Peyer's patch (tissue), 4 donors: ENCODE results near the gene DNAJB8. TPM values are rescaled to one million over a fixed set of nuclear protein-coding genes. Genes with fewer than 3 reads are reported as not detected.
A peak's percentile ranks its signal among the peaks of the same experiment; 100 is the strongest.

Experiments used
- DNase-seq, 3 donors: peaks; one replicate each; pipeline ENCODE4 v3.0.0-alpha.2; 2017 to 2019
- H3K27ac ChIP-seq, 4 donors: fragments of 200-600 bp; sonication (generic); one replicate each; pipeline ENCODE4 v1.5.1; 2016 to 2019
- H3K27me3 ChIP-seq, 2 donors: fragments of 200-600 bp; sonication (generic); one replicate each; pipeline ENCODE4 v1.5.1; 2019
- H3K36me3 ChIP-seq, 3 donors: fragments of 200-600 bp; sonication (generic); one replicate each; pipeline ENCODE4 v1.5.1; 2016 to 2019
- H3K4me1 ChIP-seq, 4 donors: fragments of 200-600 bp; sonication (generic); one replicate each; pipeline ENCODE4 v1.5.1; 2016 to 2019
- H3K4me3 ChIP-seq, 4 donors: fragments of 200-600 bp; sonication (generic); 1 replicate in 3 of 4; 2 replicates in 1 of 4; pipeline ENCODE4 v1.5.1; 2016 to 2019; ENCODE audit warnings: mild to moderate bottlenecking in 1 of 4
- H3K9me3 ChIP-seq, 4 donors: fragments of 200-600 bp; sonication (generic); one replicate each; pipeline ENCODE4 v1.5.1; 2016 to 2019; ENCODE audit warnings: mild to moderate bottlenecking in 1 of 4
- CTCF ChIP-seq, 6 experiments: fragments of 450-650 bp in 4 of 6; fragments of 200-600 bp in 2 of 6; sonication (generic) in 1 of 6; IDR thresholded peaks; one replicate each; pipeline ENCODE4 v1.5.1; 2017 to 2019; ENCODE audit warnings: antibody characterized with exemption in 6 of 6, mild to moderate bottlenecking in 3 of 6, moderate library complexity in 1 of 6
- POLR2A ChIP-seq, 2 donors: fragments of 450-650 bp; IDR thresholded peaks; one replicate each; pipeline ENCODE4 v1.5.1; 2017; ENCODE audit warnings: antibody characterized with exemption in 2 of 2, mild to moderate bottlenecking in 2 of 2, moderate library complexity in 2 of 2
- total RNA-seq, 4 donors: library from RNA; depleted of rRNA; stranded (reverse); fragments of >200 nt; gene quantifications; one replicate each; pipeline ENCODE4 v1.1.0, GENCODE V29; 2016

DNAJB8 gene
- total RNA-seq, 4 donors from 2014 or later = not detected

GRCh38 chr3:128427175-128427857 is 39.4 kb downstream of the DNAJB8 start:
- H3K4me3 ChIP-seq = no peak overlapping the region
- no peak overlapping the region for H3K27ac ChIP-seq
- H3K36me3 ChIP-seq = no peaks in the 10 kb centered on the region
- H3K9me3 ChIP-seq = no peaks in the 10 kb centered on the region
- TF ChIP-seq CTCF (IDR thresholded peaks at IDR 0.05) (no peak), POLR2A (IDR thresholded peaks at IDR 0.05) (no peak)
- H3K27me3 ChIP-seq = peaks cover 0 to 5% of the 10 kb centered on the region in 2 donors
- DNase-seq = no peak
- peaks cover 0 to 11% (median 5%) of the 10 kb centered on the region in 4 donors for H3K4me1 ChIP-seq

- H3K27ac ChIP-seq = no peak overlapping the region
- no peaks in the 10 kb centered on the region for H3K36me3 ChIP-seq
- peaks cover 0 to 10% (median 4%) of the 10 kb centered on the region in 4 donors for H3K4me1 ChIP-seq
- H3K27me3 ChIP-seq = no peaks in the 10 kb centered on the region
- TF ChIP-seq CTCF (IDR thresholded peaks at IDR 0.05) (peak; percentile 69 to 95 (median 88)), POLR2A (IDR thresholded peaks at IDR 0.05) (no peak)
- no peaks in the 10 kb centered on the region for H3K9me3 ChIP-seq
- peak in 1 of 3 donors; percentile 63 for DNase-seq
- H3K4me3 ChIP-seq = peak overlapping the region in 3 of 4 donors; percentile 30 to 48 (median 45)
Observed at GRCh38 chr3:128426128-128426921, 40.4 kb downstream of the DNAJB8 start.

- Histone ChIP-seq H3K4me1 (peaks cover 0 to 10% (median 4%) of the 10 kb centered on the region in 4 donors), H3K27me3 (no peaks in the 10 kb centered on the region), H3K9me3 (no peaks in the 10 kb centered on the region), H3K27ac (no peak overlapping the region), H3K4me3 (no peak overlapping the region), H3K36me3 (no peaks in the 10 kb centered on the region)
- TF ChIP-seq CTCF (IDR thresholded peaks at IDR 0.05) (no peak), POLR2A (IDR thresholded peaks at IDR 0.05) (no peak)
- no peak for DNase-seq
Observed at GRCh38 chr3:128425846-128426127, 40.9 kb downstream of the DNAJB8 start.

- DNase-seq = no peak
- H3K9me3 ChIP-seq = no peaks in the 10 kb centered on the region
- no peak overlapping the region for H3K4me3 ChIP-seq
- TF ChIP-seq POLR2A (IDR thresholded peaks at IDR 0.05) (no peak), CTCF (IDR thresholded peaks at IDR 0.05) (no peak)
- H3K27ac ChIP-seq = no peak overlapping the region
- no peaks in the 10 kb centered on the region for H3K36me3 ChIP-seq
- H3K27me3 ChIP-seq = no peaks in the 10 kb centered on the region
- H3K4me1 ChIP-seq = peaks cover 0 to 10% (median 4%) of the 10 kb centered on the region in 4 donors
Observed at GRCh38 chr3:128425142-128425845, 41.4 kb downstream of the DNAJB8 start.

GRCh38 chr3:128424508-128425069 is 42.1 kb downstream of the DNAJB8 start:
- Histone ChIP-seq H3K9me3 (no peaks in the 10 kb centered on the region), H3K4me1 (peaks cover 0 to 10% (median 4%) of the 10 kb centered on the region in 4 donors), H3K4me3 (no peak overlapping the region), H3K27me3 (no peaks in the 10 kb centered on the region), H3K36me3 (no peaks in the 10 kb centered on the region), H3K27ac (no peak overlapping the region)
- no peak for DNase-seq
- no peak for TF ChIP-seq CTCF (IDR thresholded peaks at IDR 0.05)
- TF ChIP-seq POLR2A (IDR thresholded peaks at IDR 0.05) = no peak
